ENCODE data around the gene PIK3R2. TPM values are rescaled to one million over a fixed set of nuclear protein-coding genes. Genes with fewer than 3 reads are reported as not detected.

Gene PIK3R2
- total and polyA plus RNA-seq, 4 donors = 1.5 to 37.8 (median 7.7) TPM

- no peak for TF ChIP-seq NR2F2 (IDR thresholded peaks at IDR 0.05)
- TF ChIP-seq REST (IDR thresholded peaks at IDR 0.05) = no peak
- no peak for TF ChIP-seq MAX (IDR thresholded peaks at IDR 0.05)
- no peak for TF ChIP-seq RXRA (IDR thresholded peaks at IDR 0.05)
- TF ChIP-seq CTCF (IDR thresholded peaks at IDR 0.05; ENCODE audit: low read depth, low read length, missing input control) = no peak
- TF ChIP-seq ATF3 (IDR thresholded peaks at IDR 0.05) = no peak
- TF ChIP-seq HNF4A (conservative IDR thresholded peaks at IDR 0.05) = no peak
- no peak for TF ChIP-seq EGR1 (IDR thresholded peaks at IDR 0.05; ENCODE audit: low read depth in 2 of 2)
- no peak for TF ChIP-seq ZBTB33 (IDR thresholded peaks at IDR 0.05)
- Histone ChIP-seq H3K4me1 (ENCODE audit: control insufficient read depth in 4 of 4, insufficient read depth in 4 of 4, low read length in 3 of 4) (peaks cover 16 to 55% (median 40%) of the 10 kb centered on the region in 4 donors), H3K9ac (ENCODE audit: low read depth in 1 of 2, low read length in 2 of 2) (no peak overlapping the region), H3K27ac (ENCODE audit: low read depth in 1 of 2, low read length in 2 of 2) (no peak overlapping the region), H3K9me3 (ENCODE audit: control insufficient read depth in 4 of 4, low read length in 3 of 4) (no peaks in the 10 kb centered on the region), H3K36me3 (ENCODE audit: control insufficient read depth in 4 of 4, insufficient read depth in 3 of 4, low read depth in 1 of 4, low read length in 3 of 4) (no peaks in the 10 kb centered on the region), H3K4me3 (ENCODE audit: low read depth in 1 of 3, low read length in 3 of 3) (no peak overlapping the region), H3K27me3 (ENCODE audit: control insufficient read depth in 4 of 4, insufficient read depth in 4 of 4, low read length in 3 of 4) (no peaks in the 10 kb centered on the region)
- no peak for DNase-seq (ENCODE audit: low spot score)
- 90% methylated on average over 43 of the region's 43 CpGs for WGBS
Measured at GRCh38 chr19:18155095-18156087, 2.4 kb downstream of the PIK3R2 start.

GRCh38 chr19:18156268-18156667 lies 3.3 kb downstream of the PIK3R2 start:
- H3K27me3 ChIP-seq (ENCODE audit: control insufficient read depth in 4 of 4, insufficient read depth in 4 of 4, low read length in 3 of 4) = no peaks in the 10 kb centered on the region
- peaks cover 16 to 53% (median 34%) of the 10 kb centered on the region in 4 donors for H3K4me1 ChIP-seq (ENCODE audit: control insufficient read depth in 4 of 4, insufficient read depth in 4 of 4, low read length in 3 of 4)
- TF ChIP-seq NR2F2 (IDR thresholded peaks at IDR 0.05) (no peak), CTCF (IDR thresholded peaks at IDR 0.05; ENCODE audit: low read depth, low read length, missing input control) (no peak), RXRA (IDR thresholded peaks at IDR 0.05) (no peak), SP1 (IDR thresholded peaks at IDR 0.05) (no peak), EGR1 (IDR thresholded peaks at IDR 0.05; ENCODE audit: low read depth in 2 of 2) (no peak), GABPA (IDR thresholded peaks at IDR 0.05 in 1 of 2, conservative IDR thresholded peaks at IDR 0.05 in 1 of 2) (no peak)
- H3K36me3 ChIP-seq (ENCODE audit: control insufficient read depth in 4 of 4, insufficient read depth in 3 of 4, low read depth in 1 of 4, low read length in 3 of 4) = no peaks in the 10 kb centered on the region
- no peak overlapping the region for H3K27ac ChIP-seq (ENCODE audit: low read depth in 1 of 2, low read length in 2 of 2)
- 92% methylated on average over 6 of the region's 6 CpGs for WGBS
- DNase-seq (ENCODE audit: low spot score) = no peak
- no peak overlapping the region for H3K9ac ChIP-seq (ENCODE audit: low read depth in 1 of 2, low read length in 2 of 2)
- H3K4me3 ChIP-seq (ENCODE audit: low read depth in 1 of 3, low read length in 3 of 3) = no peak overlapping the region
- H3K9me3 ChIP-seq (ENCODE audit: control insufficient read depth in 4 of 4, low read length in 3 of 4) = no peaks in the 10 kb centered on the region
